ENCODE results near the gene SLC9A3.
"Not testable (repeated sequence)": the region's sequence is repeated elsewhere in the genome, so short reads cannot be mapped to it uniquely, and the experiment has no call there.

The SLC9A3 gene

DNA sequence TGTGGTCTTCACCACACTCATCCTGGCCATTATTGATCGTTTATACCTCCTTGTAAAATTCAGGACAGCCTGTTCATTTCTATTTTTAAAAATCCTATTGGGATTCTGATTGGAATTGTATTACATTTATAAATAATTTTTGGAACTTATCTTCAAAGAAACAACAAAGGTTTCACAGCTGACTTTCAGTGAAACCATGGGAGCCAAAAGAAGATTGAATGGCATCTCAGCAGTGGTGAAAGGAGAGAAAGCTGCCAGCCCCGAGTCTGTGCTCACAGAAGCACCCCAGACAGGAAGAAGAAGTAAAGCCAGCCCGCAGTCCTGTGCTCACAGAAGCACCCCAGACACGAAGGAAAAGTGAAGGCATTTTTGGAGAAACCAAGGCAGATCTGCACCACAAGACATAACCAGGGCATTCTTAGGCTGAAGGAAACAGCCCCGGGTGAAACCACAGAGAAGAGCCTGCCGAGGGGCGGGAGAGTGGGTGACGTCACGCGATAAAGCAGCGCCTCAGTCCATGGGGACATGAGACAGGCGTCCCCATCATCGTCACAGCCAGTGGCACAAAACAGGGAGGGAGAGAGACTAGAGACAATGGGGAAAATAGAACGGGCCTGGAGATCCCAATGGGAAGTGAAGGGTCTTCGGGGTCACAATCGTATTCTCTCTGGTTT, 42.5 kb upstream of the SLC9A3 start:
- peaks cover 4% of the 10 kb centered on the region for H3K27me3 ChIP-seq (ENCODE audit: control insufficient read depth, insufficient read depth, low read length)
- H3K36me3 ChIP-seq (ENCODE audit: control insufficient read depth, insufficient read depth, low read length): no peaks in the 10 kb centered on the region
- H3K4me1 ChIP-seq (ENCODE audit: control insufficient read depth, insufficient read depth, low read length): no peaks in the 10 kb centered on the region
- H3K27ac ChIP-seq (ENCODE audit: low read depth, low read length): no peak overlapping the region
- no peak overlapping the region for H3K4me3 ChIP-seq (ENCODE audit: low read length)
- no peak overlapping the region for H3K9ac ChIP-seq (ENCODE audit: low read length)

GRCh38 chr5:565782-566440, 41.7 kb upstream of the SLC9A3 start:
- Histone ChIP-seq H3K4me3 (ENCODE audit: low read length) (no peak overlapping the region), H3K36me3 (ENCODE audit: control insufficient read depth, insufficient read depth, low read length) (no peaks in the 10 kb centered on the region), H3K9ac (ENCODE audit: low read length) (no peak overlapping the region), H3K27me3 (ENCODE audit: control insufficient read depth, insufficient read depth, low read length) (peaks cover 4% of the 10 kb centered on the region), H3K27ac (ENCODE audit: low read depth, low read length) (no peak overlapping the region), H3K4me1 (ENCODE audit: control insufficient read depth, insufficient read depth, low read length) (no peaks in the 10 kb centered on the region)

DNA sequence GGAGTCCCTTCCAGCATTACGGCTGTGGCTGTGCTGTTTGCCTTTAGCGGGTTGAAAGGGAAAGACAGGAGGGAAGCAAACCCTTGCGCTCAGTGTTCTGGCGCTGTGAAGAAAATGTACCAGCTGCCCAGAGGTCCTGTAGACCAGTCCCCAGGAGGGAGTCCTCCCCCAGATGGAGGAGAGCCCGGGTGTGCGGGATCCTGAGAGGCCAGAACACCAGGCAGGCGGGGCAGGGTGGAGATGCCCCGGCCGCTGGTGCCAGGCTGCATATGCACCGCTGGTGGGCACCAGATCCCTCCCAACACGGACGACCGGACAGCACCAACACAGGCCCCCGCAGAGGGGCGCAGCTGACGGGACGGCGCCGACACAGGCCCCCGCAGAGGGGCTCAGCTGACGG, 37.2 kb upstream of the SLC9A3 start:
- H3K27me3 ChIP-seq (ENCODE audit: control insufficient read depth, insufficient read depth, low read length): peaks cover 9% of the 10 kb centered on the region
- no peak overlapping the region for H3K27ac ChIP-seq (ENCODE audit: low read depth, low read length)
- no peak overlapping the region for H3K9ac ChIP-seq (ENCODE audit: low read length)
- no peak overlapping the region for H3K4me3 ChIP-seq (ENCODE audit: low read length)
- H3K4me1 ChIP-seq (ENCODE audit: control insufficient read depth, insufficient read depth, low read length): no peaks in the 10 kb centered on the region
- no peaks in the 10 kb centered on the region for H3K36me3 ChIP-seq (ENCODE audit: control insufficient read depth, insufficient read depth, low read length)

DNA sequence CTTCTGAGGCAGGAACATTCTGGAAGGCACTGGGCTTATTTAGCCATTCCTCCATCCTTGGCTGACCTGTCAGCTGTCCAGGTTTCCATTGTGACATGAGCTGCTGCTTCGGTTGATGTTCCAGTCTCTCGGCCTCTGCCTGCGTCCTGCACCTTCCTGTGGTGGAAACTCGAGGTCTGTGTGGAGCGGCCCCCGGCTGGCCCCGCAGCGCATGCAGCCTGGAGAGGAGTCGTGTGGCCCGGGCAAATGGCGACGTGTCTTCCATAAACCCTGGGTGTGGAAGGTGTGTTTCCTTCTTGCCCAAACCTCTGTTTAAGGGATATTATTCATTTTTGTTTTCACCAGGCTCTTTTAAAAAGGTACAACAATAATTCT, 36.5 kb upstream of the SLC9A3 start:
- H3K4me3 ChIP-seq (ENCODE audit: low read length): no peak overlapping the region
- H3K9ac ChIP-seq (ENCODE audit: low read length): no peak overlapping the region
- H3K4me1 ChIP-seq (ENCODE audit: control insufficient read depth, insufficient read depth, low read length): no peaks in the 10 kb centered on the region
- H3K36me3 ChIP-seq (ENCODE audit: control insufficient read depth, insufficient read depth, low read length): no peaks in the 10 kb centered on the region
- H3K27me3 ChIP-seq (ENCODE audit: control insufficient read depth, insufficient read depth, low read length): peaks cover 5% of the 10 kb centered on the region
- no peak overlapping the region for H3K27ac ChIP-seq (ENCODE audit: low read depth, low read length)

DNA sequence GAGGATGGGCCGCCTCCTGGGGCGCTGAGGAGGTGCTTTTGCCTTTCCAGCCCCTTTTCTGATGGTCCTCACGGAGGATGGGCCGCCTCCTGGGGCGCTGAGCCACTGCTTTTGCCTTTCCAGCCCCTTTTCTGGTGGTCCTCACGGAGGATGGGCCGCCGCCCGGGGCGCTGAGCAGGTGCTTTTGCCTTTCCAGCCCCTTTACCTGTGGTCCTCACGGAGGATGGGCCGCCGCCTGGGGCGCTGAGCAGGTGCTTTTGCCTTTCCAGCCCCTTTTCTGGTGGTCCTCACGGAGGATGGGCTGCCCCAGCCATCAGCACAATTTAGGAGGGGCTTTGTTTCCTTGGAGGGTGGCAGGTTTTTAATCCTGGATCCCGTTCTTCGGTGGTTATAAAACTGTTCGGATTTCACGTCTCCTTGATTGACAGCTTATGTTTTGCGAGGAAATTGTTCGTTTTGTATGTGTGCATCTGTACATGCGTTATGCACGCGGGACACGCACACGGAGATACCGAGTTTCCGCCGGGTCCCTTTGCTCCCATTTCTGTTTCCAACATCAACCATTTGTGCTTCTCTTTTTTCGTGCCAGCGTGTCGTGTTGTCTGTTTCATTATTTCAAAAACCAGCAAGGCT, 34.7 kb upstream of the SLC9A3 start:
- Histone ChIP-seq H3K4me1 (ENCODE audit: control insufficient read depth, insufficient read depth, low read length) (no peaks in the 10 kb centered on the region), H3K4me3 (ENCODE audit: low read length) (no peak overlapping the region), H3K36me3 (ENCODE audit: control insufficient read depth, insufficient read depth, low read length) (no peaks in the 10 kb centered on the region), H3K27me3 (ENCODE audit: control insufficient read depth, insufficient read depth, low read length) (peaks cover 4% of the 10 kb centered on the region), H3K9ac (ENCODE audit: low read length) (no peak overlapping the region), H3K27ac (ENCODE audit: low read depth, low read length) (no peak overlapping the region)

- Histone ChIP-seq H3K27ac (ENCODE audit: low read depth, low read length) (no peak overlapping the region), H3K27me3 (ENCODE audit: control insufficient read depth, insufficient read depth, low read length) (peaks cover 4% of the 10 kb centered on the region), H3K4me1 (ENCODE audit: control insufficient read depth, insufficient read depth, low read length) (no peaks in the 10 kb centered on the region), H3K36me3 (ENCODE audit: control insufficient read depth, insufficient read depth, low read length) (no peaks in the 10 kb centered on the region), H3K4me3 (ENCODE audit: low read length) (no peak overlapping the region), H3K9ac (ENCODE audit: low read length) (no peak overlapping the region)
Observed at GRCh38 chr5:558326-558725, 34.1 kb upstream of the SLC9A3 start.

DNA sequence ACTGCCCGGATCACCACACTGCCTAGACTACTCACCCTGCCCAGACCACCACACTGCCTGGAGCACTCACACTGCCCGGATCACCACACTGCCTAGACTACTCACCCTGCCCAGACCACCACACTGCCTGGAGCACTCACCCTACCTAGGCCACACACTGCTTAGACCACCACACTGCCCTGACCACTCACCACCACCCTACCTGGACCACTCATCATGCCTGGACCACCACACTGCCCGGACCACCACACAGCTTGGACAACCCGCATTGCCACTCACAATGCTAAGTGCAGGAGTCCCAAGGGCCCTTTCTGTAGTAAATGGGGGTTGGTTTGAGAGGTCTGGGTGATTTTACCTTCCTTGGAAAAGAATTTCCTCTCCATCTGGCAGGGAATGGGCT, 33.7 kb upstream of the SLC9A3 start:
- not testable (repeated sequence) for H3K9ac ChIP-seq (ENCODE audit: low read length); H3K4me1 ChIP-seq (ENCODE audit: control insufficient read depth, insufficient read depth, low read length); H3K4me3 ChIP-seq (ENCODE audit: low read length); H3K27ac ChIP-seq (ENCODE audit: low read depth, low read length); H3K36me3 ChIP-seq (ENCODE audit: control insufficient read depth, insufficient read depth, low read length); H3K27me3 ChIP-seq (ENCODE audit: control insufficient read depth, insufficient read depth, low read length)

DNA sequence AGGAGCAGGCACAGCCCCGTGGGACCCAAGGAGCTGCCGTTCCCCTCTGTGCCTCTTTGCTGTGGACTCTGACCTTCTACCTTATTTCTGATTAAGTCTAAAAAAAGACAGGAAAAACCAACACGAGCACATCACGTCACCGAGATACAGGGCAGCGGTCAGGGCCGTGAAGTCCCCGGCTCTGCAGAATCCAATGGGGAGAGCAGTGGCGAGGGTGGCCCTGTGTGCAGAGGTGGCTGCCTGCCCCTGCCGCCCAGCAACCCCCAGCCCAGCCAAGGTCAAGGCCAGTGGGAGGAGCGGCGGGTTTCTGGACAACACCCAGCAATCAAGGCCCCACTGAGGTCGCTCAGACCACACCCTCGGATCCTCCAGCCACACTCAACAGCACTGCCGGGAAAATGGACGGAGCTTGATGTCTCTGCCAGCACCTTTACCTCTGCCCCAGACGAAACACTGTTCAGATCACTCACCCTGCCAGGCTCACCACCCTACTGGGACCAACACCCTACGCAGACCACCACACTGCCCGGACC, 32.7 kb upstream of the SLC9A3 start:
- Histone ChIP-seq H3K27ac (ENCODE audit: low read depth, low read length) (no peak overlapping the region), H3K4me1 (ENCODE audit: control insufficient read depth, insufficient read depth, low read length) (no peaks in the 10 kb centered on the region), H3K36me3 (ENCODE audit: control insufficient read depth, insufficient read depth, low read length) (no peaks in the 10 kb centered on the region), H3K4me3 (ENCODE audit: low read length) (no peak overlapping the region), H3K27me3 (ENCODE audit: control insufficient read depth, insufficient read depth, low read length) (peaks cover 4% of the 10 kb centered on the region), H3K9ac (ENCODE audit: low read length) (no peak overlapping the region)

DNA sequence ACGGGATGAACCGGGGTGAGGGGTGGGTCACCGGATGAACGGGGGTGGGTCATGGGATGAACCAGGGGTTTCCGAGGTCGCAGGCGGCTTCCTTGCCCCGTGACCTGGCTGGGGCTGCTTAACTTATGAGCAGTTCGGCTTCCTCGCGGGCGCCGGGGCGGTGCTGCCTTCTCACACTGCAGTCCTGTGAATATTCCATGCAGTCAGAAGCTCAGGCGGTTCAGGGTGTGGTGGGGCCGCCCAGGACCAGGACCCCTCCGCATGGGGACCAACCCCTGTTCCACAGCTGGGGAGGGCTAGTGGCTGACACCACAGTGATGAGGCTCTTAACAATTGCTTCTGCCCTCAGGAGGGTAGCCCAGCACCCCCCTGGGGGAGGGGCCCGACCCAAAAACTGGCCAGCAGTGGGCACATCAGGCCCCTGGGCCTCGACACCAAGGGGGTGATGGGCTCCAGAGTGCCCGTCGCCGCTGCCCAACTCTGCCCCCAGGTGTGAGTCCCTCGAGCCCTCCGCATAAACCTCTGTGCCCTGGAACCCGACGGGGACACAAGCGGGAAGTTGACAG, 30.9 kb upstream of the SLC9A3 start:
- H3K4me1 ChIP-seq (ENCODE audit: control insufficient read depth, insufficient read depth, low read length): no peaks in the 10 kb centered on the region
- H3K36me3 ChIP-seq (ENCODE audit: control insufficient read depth, insufficient read depth, low read length): no peaks in the 10 kb centered on the region
- H3K27me3 ChIP-seq (ENCODE audit: control insufficient read depth, insufficient read depth, low read length): peaks cover 4% of the 10 kb centered on the region
- no peak overlapping the region for H3K4me3 ChIP-seq (ENCODE audit: low read length)
- no peak overlapping the region for H3K27ac ChIP-seq (ENCODE audit: low read depth, low read length)
- no peak overlapping the region for H3K9ac ChIP-seq (ENCODE audit: low read length)

- Histone ChIP-seq H3K36me3 (ENCODE audit: control insufficient read depth, insufficient read depth, low read length) (no peaks in the 10 kb centered on the region), H3K27ac (ENCODE audit: low read depth, low read length) (no peak overlapping the region), H3K4me3 (ENCODE audit: low read length) (no peak overlapping the region), H3K9ac (ENCODE audit: low read length) (no peak overlapping the region), H3K4me1 (ENCODE audit: control insufficient read depth, insufficient read depth, low read length) (no peaks in the 10 kb centered on the region), H3K27me3 (ENCODE audit: control insufficient read depth, insufficient read depth, low read length) (peaks cover 4% of the 10 kb centered on the region)
Observed at GRCh38 chr5:554284-554988, 30.2 kb upstream of the SLC9A3 start.

DNA sequence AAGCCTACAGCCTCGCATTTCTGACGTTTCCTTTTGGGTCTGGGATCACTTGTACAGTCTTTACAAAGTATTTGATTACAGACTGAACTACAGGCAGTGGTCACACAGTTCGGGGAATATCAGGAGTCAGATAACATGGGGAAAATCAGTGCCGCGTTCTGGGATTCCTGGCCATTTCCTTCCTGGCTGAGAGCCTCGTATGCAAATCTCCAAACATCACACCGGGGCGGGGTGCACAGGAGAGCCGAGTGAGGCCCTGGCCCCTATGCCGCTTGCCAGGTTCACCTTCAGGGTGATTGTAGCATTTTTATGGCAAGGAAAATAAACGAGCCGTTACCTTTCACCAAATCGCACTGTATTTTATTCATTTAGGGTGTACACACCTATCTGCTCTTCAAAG, 29.6 kb upstream of the SLC9A3 start:
- Histone ChIP-seq H3K9ac (ENCODE audit: low read length) (no peak overlapping the region), H3K4me3 (ENCODE audit: low read length) (no peak overlapping the region), H3K27ac (ENCODE audit: low read depth, low read length) (no peak overlapping the region), H3K36me3 (ENCODE audit: control insufficient read depth, insufficient read depth, low read length) (no peaks in the 10 kb centered on the region), H3K27me3 (ENCODE audit: control insufficient read depth, insufficient read depth, low read length) (peaks cover 4% of the 10 kb centered on the region), H3K4me1 (ENCODE audit: control insufficient read depth, insufficient read depth, low read length) (no peaks in the 10 kb centered on the region)

DNA sequence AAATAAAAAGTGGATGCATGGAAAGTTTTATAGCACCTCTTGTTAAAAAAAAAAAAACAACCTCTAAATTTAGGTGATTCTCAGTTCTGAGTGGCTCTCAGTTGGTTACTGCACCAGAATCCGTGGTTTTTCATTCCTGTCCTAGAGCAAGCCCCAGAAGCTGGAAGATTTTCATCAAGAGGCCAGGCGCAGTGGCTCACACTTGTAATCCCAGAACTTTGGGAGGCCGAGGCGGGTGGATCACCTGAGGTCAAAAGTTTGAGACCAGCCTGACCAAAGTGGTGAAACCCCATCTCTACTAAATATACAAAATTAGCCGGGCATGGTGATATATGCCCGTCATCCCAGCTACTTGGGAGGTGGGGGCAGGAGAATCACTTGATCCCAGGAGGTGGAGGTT, 27.2 kb upstream of the SLC9A3 start:
- H3K27ac ChIP-seq (ENCODE audit: low read depth, low read length): no peak overlapping the region
- no peaks in the 10 kb centered on the region for H3K27me3 ChIP-seq (ENCODE audit: control insufficient read depth, insufficient read depth, low read length)
- no peaks in the 10 kb centered on the region for H3K4me1 ChIP-seq (ENCODE audit: control insufficient read depth, insufficient read depth, low read length)
- H3K4me3 ChIP-seq (ENCODE audit: low read length): no peak overlapping the region
- H3K36me3 ChIP-seq (ENCODE audit: control insufficient read depth, insufficient read depth, low read length): no peaks in the 10 kb centered on the region
- H3K9ac ChIP-seq (ENCODE audit: low read length): no peak overlapping the region
